Activated CD4-positive, alpha-beta T cell treated with anti-CD3 and anti-CD28 coated beads, Interleukin-2, amount 10 ng/mL, durations not matched to agents 7 days and 5 days (primary cell): ENCODE data around the gene BUD31. TPM values are rescaled to one million over a fixed set of nuclear protein-coding genes. Genes with fewer than 3 reads are reported as not detected.
"Not testable (repeated sequence)": the region's sequence is repeated elsewhere in the genome, so short reads cannot be mapped to it uniquely, and the experiment has no call there.

Experiments used
- CTCF ChIA-PET: fragments of 350-600 bp; sonication (Branson Sonifier 250); formaldehyde crosslinking; loops from one replicate; lab custom pipeline; 2021; ENCODE audit warnings: antibody characterized with exemption; lab: Charles Lee
- POLR2A ChIA-PET: fragments of 350-600 bp; sonication (Branson Sonifier 250); formaldehyde crosslinking; loops from one replicate; lab custom pipeline; 2021; ENCODE audit warnings: antibody characterized with exemption; lab: Charles Lee
- DNase-seq: peaks from one replicate; pipeline ENCODE4 v3.0.0-alpha.2; 2020
- H3K27ac Mint-ChIP-seq: one replicate; pipeline ENCODE4 v1.8.0; 2021; ENCODE audit warnings: mild to moderate bottlenecking, moderate library complexity, mixed read lengths
- H3K27me3 Mint-ChIP-seq: one replicate; pipeline ENCODE4 v1.8.0; 2021; ENCODE audit warnings: mixed read lengths
- H3K36me3 Mint-ChIP-seq: one replicate; pipeline ENCODE4 v1.8.0; 2021; ENCODE audit warnings: low read depth, mixed read lengths
- H3K4me1 Mint-ChIP-seq: one replicate; pipeline ENCODE4 v1.8.0; 2021; ENCODE audit warnings: mixed read lengths
- H3K4me3 Mint-ChIP-seq: one replicate; pipeline ENCODE4 v1.8.0; 2021; ENCODE audit warnings: mild to moderate bottlenecking, moderate library complexity, mixed read lengths
- H3K9me3 Mint-ChIP-seq: one replicate; pipeline ENCODE4 v1.8.0; 2021; ENCODE audit warnings: mixed read lengths
- total RNA-seq, 2 experiments: library from RNA; stranded (reverse); gene quantifications; one replicate each; pipeline ENCODE4 v1.2.3, GENCODE V29; 2021

Gene BUD31
- total RNA-seq, 2 experiments from 2014 or later = 94.2 to 115 TPM

- peak overlapping the region; percentile 75 for H3K4me3 Mint-ChIP-seq
- ChIA-PET POLR2A (no interaction called here), CTCF (interaction anchor here (0.8 to 2.1 kb wide), 3 partner anchors 14 to 43 kb away, joined by 4 to 6 read pairs (median 5); no protein-coding TSS in a partner anchor)
- no peaks in the 10 kb centered on the region for H3K27me3 Mint-ChIP-seq
- no peak for DNase-seq
- H3K27ac Mint-ChIP-seq = peak overlapping the region; percentile 81
- H3K4me1 Mint-ChIP-seq = peaks cover 44% of the 10 kb centered on the region
- peaks cover 13% of the 10 kb centered on the region for H3K36me3 Mint-ChIP-seq
- H3K9me3 Mint-ChIP-seq = no peaks in the 10 kb centered on the region
These were observed 35.4 kb upstream of the BUD31 start for GRCh38 chr7:99373091-99374066.

- no peaks in the 10 kb centered on the region for H3K27me3 Mint-ChIP-seq
- DNase-seq = peak; percentile 85
- CTCF ChIA-PET = interaction anchor here (2.1 kb wide), 1 partner anchor 25 kb away, joined by 5 read pairs; no protein-coding TSS in a partner anchor
- H3K4me3 Mint-ChIP-seq = peak within 1 kb of the TSS; percentile 75
- POLR2A ChIA-PET = interaction anchor here (0.6 kb wide), 1 partner anchor 960 kb away, joined by 3 read pairs; no protein-coding TSS in a partner anchor
- H3K4me1 Mint-ChIP-seq = peaks cover 43% of the 10 kb centered on the region
- H3K27ac Mint-ChIP-seq = peak within 1 kb of the TSS; percentile 81
- H3K9me3 Mint-ChIP-seq = no peaks in the 10 kb centered on the region
- peaks cover 19% of the 10 kb centered on the region for H3K36me3 Mint-ChIP-seq
These were observed 34.4 kb upstream of the BUD31 start, which contains the start of gene ARPC1B for GRCh38 chr7:99374111-99375064. ARPC1B (plus strand) TSS chr7:99374730; CDS start chr7:99385715, 10,985 bp downstream.

GRCh38 chr7:99375070-99375807 lies 33.5 kb upstream of the BUD31 start:
- H3K9me3 Mint-ChIP-seq = no peaks in the 10 kb centered on the region
- H3K4me3 Mint-ChIP-seq = peak overlapping the region; percentile 75
- peaks cover 42% of the 10 kb centered on the region for H3K4me1 Mint-ChIP-seq
- H3K27me3 Mint-ChIP-seq = no peaks in the 10 kb centered on the region
- DNase-seq = peak; percentile 72
- peaks cover 25% of the 10 kb centered on the region for H3K36me3 Mint-ChIP-seq
- peak overlapping the region; percentile 75 for H3K27ac Mint-ChIP-seq
- CTCF ChIA-PET = interaction anchor here (0.6 kb wide), 1 partner anchor 90 kb away, joined by 3 read pairs; no protein-coding TSS in a partner anchor
- POLR2A ChIA-PET = interaction anchor here (0.6 kb wide), 1 partner anchor 960 kb away, joined by 3 read pairs; no protein-coding TSS in a partner anchor

- POLR2A ChIA-PET = interaction anchor here (0.6 to 0.9 kb wide), 2 partner anchors 13 to 22 kb away, joined by 3 to 4 read pairs; no protein-coding TSS in a partner anchor
- Mint-ChIP-seq H3K4me1 (peaks cover 54% of the 10 kb centered on the region), H3K27ac (peak overlapping the region; percentile 90), H3K9me3 (no peaks in the 10 kb centered on the region), H3K36me3 (peaks cover 48% of the 10 kb centered on the region), H3K4me3 (peak overlapping the region; percentile 82), H3K27me3 (no peaks in the 10 kb centered on the region)
- DNase-seq = peak; percentile 50
- CTCF ChIA-PET = interaction anchor here (0.6 to 2.8 kb wide), 2 partner anchors 10 to 192 kb away, joined by 3 to 5 read pairs; no protein-coding TSS in a partner anchor
These were observed 29.7 kb upstream of the BUD31 start for GRCh38 chr7:99379043-99379577.

GRCh38 chr7:99379693-99380031 lies 29.1 kb upstream of the BUD31 start:
- Mint-ChIP-seq H3K4me3 (peak overlapping the region; percentile 82), H3K36me3 (peaks cover 53% of the 10 kb centered on the region), H3K27ac (peak overlapping the region; percentile 90), H3K4me1 (peaks cover 60% of the 10 kb centered on the region)
- CTCF ChIA-PET = interaction anchor here (0.6 to 2.8 kb wide), 2 partner anchors 10 to 193 kb away, joined by 3 to 5 read pairs; no protein-coding TSS in a partner anchor
- H3K9me3 Mint-ChIP-seq, H3K27me3 Mint-ChIP-seq, DNase-seq: not testable (repeated sequence)
- POLR2A ChIA-PET = interaction anchor here (0.6 to 0.9 kb wide), 2 partner anchors 13 to 21 kb away, joined by 3 to 4 read pairs; no protein-coding TSS in a partner anchor

- CTCF ChIA-PET = no interaction called here
- H3K4me1 Mint-ChIP-seq = peaks cover 60% of the 10 kb centered on the region
- DNase-seq = peak; percentile 46
- H3K36me3 Mint-ChIP-seq = peaks cover 54% of the 10 kb centered on the region
- no peaks in the 10 kb centered on the region for H3K27me3 Mint-ChIP-seq
- POLR2A ChIA-PET = interaction anchor here (0.9 to 1.0 kb wide), 3 partner anchors 12 to 53 kb away, joined by 3 to 4 read pairs (median 4); partner anchors contain the start of genes BUD31 and PDAP1
- peak overlapping the region; percentile 82 for H3K4me3 Mint-ChIP-seq
- H3K9me3 Mint-ChIP-seq = no peaks in the 10 kb centered on the region
- H3K27ac Mint-ChIP-seq = peak overlapping the region; percentile 90
These were observed 28.5 kb upstream of the BUD31 start for GRCh38 chr7:99380032-99380822.

GRCh38 chr7:99380823-99381663 lies 27.7 kb upstream of the BUD31 start:
- Mint-ChIP-seq H3K9me3 (no peaks in the 10 kb centered on the region), H3K27me3 (no peaks in the 10 kb centered on the region), H3K36me3 (peaks cover 54% of the 10 kb centered on the region), H3K4me3 (peak overlapping the region; percentile 82), H3K4me1 (peaks cover 65% of the 10 kb centered on the region), H3K27ac (peak overlapping the region; percentile 90)
- ChIA-PET CTCF (interaction anchor here (0.6 kb wide), 1 partner anchor 9 kb away, joined by 3 read pairs; no protein-coding TSS in a partner anchor), POLR2A (interaction anchor here (0.9 to 1.0 kb wide), 3 partner anchors 28 to 1048 kb away, joined by 3 to 4 read pairs (median 3); partner anchors contain the start of genes BUD31, PDAP1 and ZCWPW1)
- peak; percentile 95 for DNase-seq

GRCh38 chr7:99381664-99382075 lies 27.1 kb upstream of the BUD31 start:
- Mint-ChIP-seq H3K9me3 (no peaks in the 10 kb centered on the region), H3K27me3 (no peaks in the 10 kb centered on the region), H3K27ac (peak overlapping the region; percentile 90), H3K4me1 (peaks cover 63% of the 10 kb centered on the region), H3K4me3 (peak overlapping the region; percentile 82), H3K36me3 (peaks cover 53% of the 10 kb centered on the region)
- no peak for DNase-seq
- ChIA-PET POLR2A (interaction anchor here (0.9 kb wide), 1 partner anchor 1047 kb away, joined by 3 read pairs; the partner anchor contains the start of gene ZCWPW1), CTCF (interaction anchor here (0.7 to 0.8 kb wide), 2 partner anchors 42 to 50 kb away, joined by 3 read pairs; no protein-coding TSS in a partner anchor)

- Mint-ChIP-seq H3K4me3 (no peak overlapping the region), H3K27ac (no peak overlapping the region), H3K9me3 (no peaks in the 10 kb centered on the region), H3K27me3 (no peaks in the 10 kb centered on the region), H3K36me3 (peaks cover 51% of the 10 kb centered on the region), H3K4me1 (peaks cover 56% of the 10 kb centered on the region)
- CTCF ChIA-PET = interaction anchor here (1.3 kb wide), 1 partner anchor 10 kb away, joined by 3 read pairs; no protein-coding TSS in a partner anchor
- no peak for DNase-seq
- POLR2A ChIA-PET = no interaction called here
These were observed 25.6 kb upstream of the BUD31 start for GRCh38 chr7:99383203-99383602.
